HG03159 (cell line): ENCODE measurements around the gene BNC1.
"Not testable (repeated sequence)": the region's sequence is repeated elsewhere in the genome, so short reads cannot be mapped to it uniquely, and the experiment has no call there.

ENCODE experiments used
- ATAC-seq: cut with Tn5 transposase; IDR thresholded peaks from one replicate; pipeline ENCODE4 v1.9.1; 2021; ENCODE audit warnings: mild to moderate bottlenecking, moderate library complexity; ENCODE audit not compliant: unreplicated experiment

Gene BNC1

GRCh38 chr15:83295417-83295816 lies 11.0 kb upstream of the BNC1 start:
- no peak for ATAC-seq

DNA sequence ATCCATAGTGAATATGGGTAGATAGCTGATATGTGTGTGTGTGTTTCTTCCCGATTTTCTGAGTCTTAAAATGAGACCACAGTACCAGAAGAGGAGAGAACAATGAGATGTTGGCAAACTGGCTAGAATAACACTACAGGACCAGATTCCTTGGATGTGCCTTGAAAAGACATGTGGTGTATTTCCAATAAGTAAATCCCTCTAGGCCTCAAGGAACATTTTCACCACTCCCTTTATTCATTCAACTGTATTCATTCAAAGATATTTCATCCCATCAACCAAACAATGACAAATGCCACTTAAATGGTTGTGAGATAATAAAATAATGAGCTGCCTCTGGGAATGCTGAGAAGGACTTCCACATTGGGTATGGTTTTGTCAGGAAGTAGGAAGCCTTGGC lies 8.7 kb upstream of the BNC1 start:
- ATAC-seq = no peak

DNA sequence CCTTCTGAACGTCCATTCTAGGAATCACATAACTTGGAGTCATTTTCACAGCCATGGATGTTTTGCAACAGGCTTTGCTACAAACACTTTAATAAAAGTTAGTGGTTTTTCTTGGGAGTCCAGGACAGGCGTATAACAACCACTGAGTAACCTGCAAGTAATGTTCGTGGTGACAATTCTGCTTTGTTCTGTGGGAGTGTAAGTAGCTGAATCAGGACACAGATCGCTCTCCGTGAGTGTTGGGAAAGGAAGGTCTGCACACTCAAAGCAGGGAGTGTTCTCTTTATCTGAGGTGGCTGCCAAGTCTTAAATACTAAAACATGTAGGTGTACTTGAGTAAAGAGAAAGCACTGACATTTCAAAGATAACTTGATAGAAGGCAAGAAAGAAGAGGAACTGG lies 7.9 kb upstream of the BNC1 start:
- ATAC-seq = no peak

GRCh38 chr15:83290236-83290635 lies 5.8 kb upstream of the BNC1 start:
- no peak for ATAC-seq

DNA sequence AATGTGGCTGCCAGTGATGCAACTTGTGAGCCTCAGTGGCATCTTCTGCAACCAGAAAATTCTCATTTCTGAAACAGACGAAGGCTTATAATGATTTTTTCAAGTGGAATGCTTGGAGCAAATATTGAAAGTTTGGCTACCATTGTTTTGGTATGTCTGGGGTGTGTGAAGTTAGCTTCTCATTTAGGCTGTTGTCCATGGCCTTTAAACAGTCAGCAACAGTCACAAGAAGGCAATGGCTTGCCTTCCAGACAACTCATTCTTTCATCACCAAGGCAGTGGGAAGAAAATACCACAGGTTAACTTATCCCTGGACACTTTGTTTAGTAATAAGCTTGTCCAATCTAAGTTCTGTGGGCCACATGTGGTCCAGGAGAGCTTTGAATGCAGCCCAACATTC lies 4.7 kb upstream of the BNC1 start:
- no peak for ATAC-seq

DNA sequence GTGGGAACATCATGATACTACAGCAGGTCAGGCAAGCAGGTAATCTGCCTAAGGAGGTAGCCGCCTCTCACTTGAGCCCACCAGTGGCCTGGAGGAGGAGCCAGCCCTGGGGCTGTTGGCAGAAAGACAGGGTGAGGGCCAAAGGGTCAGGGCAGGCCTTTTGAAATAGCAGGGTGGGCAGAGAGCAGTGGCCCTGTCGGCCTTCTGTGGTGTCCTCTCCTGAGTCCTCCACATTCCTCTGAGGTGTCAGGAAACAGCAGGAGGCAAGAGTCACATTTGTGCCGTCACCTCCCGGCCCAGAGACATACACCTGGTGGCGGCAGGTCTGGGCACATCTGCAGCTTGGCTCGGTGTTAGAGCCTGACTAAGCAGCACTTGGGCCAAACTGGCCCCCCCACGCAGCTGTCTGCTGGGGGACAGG lies 3.9 kb upstream of the BNC1 start:
- ATAC-seq = no peak

- ATAC-seq = no peak
These were observed 3.1 kb upstream of the BNC1 start for GRCh38 chr15:83287541-83288027.

GRCh38 chr15:83285979-83286553 lies 1.6 kb upstream of the BNC1 start:
- no peak for ATAC-seq

- ATAC-seq = no peak
These were observed 967 bp upstream of the BNC1 start for GRCh38 chr15:83285284-83285978.

DNA sequence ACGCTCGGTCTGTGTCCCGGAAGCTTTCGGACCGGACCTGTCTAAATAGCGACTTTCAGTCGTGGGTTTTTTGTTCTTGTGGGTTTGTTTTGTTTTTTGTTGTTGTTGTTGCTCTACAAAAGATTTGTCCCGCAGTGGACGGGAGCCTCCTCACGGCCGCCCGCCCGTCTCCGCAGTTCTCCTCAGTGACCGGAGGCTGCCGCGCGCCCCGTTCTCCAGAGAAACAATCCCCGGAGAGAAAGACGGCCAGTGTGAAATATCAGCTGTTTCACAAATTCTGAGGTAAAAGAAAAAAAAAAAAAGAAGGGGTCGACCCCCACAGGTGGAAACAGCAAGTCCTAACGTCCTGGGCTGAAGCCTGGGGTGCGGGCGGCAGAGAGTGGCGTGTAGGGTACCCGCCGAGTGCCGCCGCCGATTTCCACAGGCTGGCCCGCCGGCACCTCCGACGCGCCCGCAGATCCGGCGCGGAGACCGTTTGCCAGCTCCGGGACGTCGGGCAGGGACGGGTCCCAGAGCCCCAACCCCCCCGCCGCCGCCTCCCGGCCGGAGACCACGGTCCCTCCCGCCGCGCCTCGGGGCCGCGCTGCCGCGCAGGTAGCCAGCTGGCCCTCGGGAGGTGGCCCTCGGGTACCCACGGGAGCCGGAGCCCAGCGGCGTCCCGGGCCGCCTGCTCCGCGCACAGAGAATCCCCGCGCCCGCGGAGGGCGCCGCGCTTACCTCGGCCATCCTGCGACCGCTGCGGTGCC lies 478 bp downstream of the BNC1 start:
- no peak for ATAC-seq

- ATAC-seq = no peak
These were observed 1.2 kb downstream of the BNC1 start for GRCh38 chr15:83283138-83283812.

- ATAC-seq = no peak
These were observed 1.7 kb downstream of the BNC1 start for GRCh38 chr15:83282776-83283137.

GRCh38 chr15:83282141-83282540 lies 2.3 kb downstream of the BNC1 start:
- ATAC-seq = no peak

GRCh38 chr15:83278191-83278590 lies 6.3 kb downstream of the BNC1 start:
- ATAC-seq = no peak

DNA sequence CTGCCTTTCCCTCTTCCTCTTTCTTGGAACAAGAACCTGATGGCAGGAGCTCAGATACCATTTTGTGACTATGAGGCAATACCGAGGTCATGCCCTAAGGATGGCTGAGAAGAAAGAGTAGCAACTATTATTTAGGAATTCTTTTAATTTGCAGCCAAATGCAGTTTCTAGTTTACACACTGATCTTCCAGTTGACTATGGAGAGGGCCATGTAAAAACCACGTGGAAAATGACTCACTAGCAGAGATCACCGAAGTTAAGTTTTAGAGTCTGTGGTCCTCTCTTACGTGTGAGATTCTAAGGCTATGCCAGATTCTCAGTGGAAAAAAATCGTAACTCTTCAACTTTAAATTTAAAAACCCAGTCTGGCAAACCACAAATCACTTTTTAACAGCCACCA lies 7.8 kb downstream of the BNC1 start:
- no peak for ATAC-seq

GRCh38 chr15:83275412-83275811 lies 9.1 kb downstream of the BNC1 start:
- no peak for ATAC-seq

GRCh38 chr15:83270176-83270575 lies 14.3 kb downstream of the BNC1 start:
- no peak for ATAC-seq

- no peak for ATAC-seq
These were observed 16.3 kb downstream of the BNC1 start for GRCh38 chr15:83268147-83268546.

- ATAC-seq = no peak
These were observed 21.7 kb downstream of the BNC1 start for GRCh38 chr15:83262594-83263315.

GRCh38 chr15:83262181-83262580 lies 22.3 kb downstream of the BNC1 start:
- not testable (repeated sequence) for ATAC-seq

DNA sequence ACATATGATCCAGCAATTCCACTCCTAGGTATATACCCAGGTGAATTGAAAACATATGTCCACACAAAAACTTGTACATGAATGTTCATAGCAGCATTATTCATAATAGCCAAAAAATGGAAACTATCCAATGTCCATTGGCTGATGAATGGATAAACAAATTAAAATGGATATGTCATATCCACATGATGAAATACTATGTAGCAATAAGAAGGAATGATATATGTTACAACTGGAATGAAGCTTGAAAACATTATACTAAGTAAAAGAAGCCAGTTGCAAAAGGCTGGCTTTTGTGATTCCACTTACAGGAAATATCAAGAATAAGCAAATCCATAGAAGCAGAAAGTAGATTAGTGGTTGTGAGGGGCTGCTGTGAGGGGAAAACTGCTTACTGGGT lies 33.7 kb downstream of the BNC1 start:
- ATAC-seq = no peak
